ENCODE data around the gene SCAF4. TPM values are rescaled to one million over a fixed set of nuclear protein-coding genes. Genes with fewer than 3 reads are reported as not detected.

The SCAF4 gene
- total and polyA plus RNA-seq, 2 of the 8 experiments (the other 6 are each of a cell fraction or from before 2014, with no cell fraction given): 28.9 to 55.1 TPM

- Histone ChIP-seq H2AFZ (ENCODE audit: low read length) (no peak overlapping the region), H3K14ac (ENCODE audit: insufficient read length) (no peak overlapping the region), H3K4me3 (ENCODE audit: extremely low read depth in 1 of 4, insufficient read depth in 2 of 4, low read depth in 3 of 4, low read length in 4 of 4) (peak overlapping the region; percentile 35 to 99 (median 51)), H2BK20ac (ENCODE audit: low read length) (peak overlapping the region; percentile 92), H3K79me2 (ENCODE audit: control insufficient read depth in 1 of 2, insufficient read depth in 2 of 2, low read length in 2 of 2) (peaks cover 18 to 44% of the 10 kb centered on the region in 2 experiments), H4K91ac (replicated peaks; ENCODE audit: insufficient read length, low read length) (peak overlapping the region; percentile 22), H3K27ac (ENCODE audit: low read depth, low read length) (peak overlapping the region; percentile 97), H3K4me2 (ENCODE audit: insufficient read depth in 1 of 2, low read depth in 2 of 2, low read length in 2 of 2) (peak overlapping the region; percentile 68 to 71), H3K23me2 (ENCODE audit: low read depth, low read length) (peaks cover 10% of the 10 kb centered on the region), H3K18ac (ENCODE audit: extremely low read depth, low read length) (peak overlapping the region; percentile 92; the same call in 1 of the 2 replicates), H4K5ac (ENCODE audit: insufficient read length, low read depth, low read length) (peak overlapping the region; percentile 93), H3K4ac (replicated peaks; ENCODE audit: insufficient read length, low read depth, low read length) (peak overlapping the region; percentile 7), H4K20me1 (replicated peaks in 1 of 2; ENCODE audit: control insufficient read depth in 1 of 2, insufficient read depth in 2 of 2, low read length in 2 of 2) (peaks cover 17 to 19% of the 10 kb centered on the region in 2 experiments), H3K9ac (replicated peaks in 1 of 4; ENCODE audit: extremely low read depth in 1 of 4, low read depth in 3 of 4, low read length in 3 of 4) (peak overlapping the region; percentile 90 to 99 (median 95)), H3K36me3 (ENCODE audit: control insufficient read depth in 2 of 4, insufficient read depth in 4 of 4, low read length in 3 of 4) (no peaks in the 10 kb centered on the region; a peak in 1 of 8 replicates), H3K9me3 (ENCODE audit: insufficient read depth in 2 of 2, low read depth in 1 of 2, low read length in 1 of 2) (no peaks in the 10 kb centered on the region), H2BK120ac (replicated peaks; ENCODE audit: low read depth, low read length) (no peak overlapping the region), H3K79me1 (ENCODE audit: low read depth, low read length) (peaks cover 2% of the 10 kb centered on the region; the same call in 1 of the 2 replicates), H2BK15ac (ENCODE audit: low read length) (peak overlapping the region; percentile 50; the same call in 1 of the 2 replicates), H3K27me3 (replicated peaks in 1 of 4; ENCODE audit: control insufficient read depth in 3 of 4, extremely low read depth in 1 of 4, insufficient read depth in 3 of 4, low read length in 3 of 4) (no peaks in the 10 kb centered on the region), H2AK5ac (ENCODE audit: low read depth, low read length) (peak overlapping the region; percentile 83; the same call in 1 of the 2 replicates), H2BK12ac (ENCODE audit: low read depth, low read length) (peak overlapping the region; percentile 32; the same call in 1 of the 2 replicates), H4K8ac (ENCODE audit: extremely low read depth, insufficient read depth, low read length) (peak overlapping the region; percentile 99; the same call in 1 of the 2 replicates), H3K56ac (replicated peaks; ENCODE audit: insufficient read length, low read depth, low read length) (no peak overlapping the region), H2BK5ac (ENCODE audit: low read depth, low read length) (peak overlapping the region; percentile 93), H3K23ac (ENCODE audit: insufficient read length) (no peak overlapping the region), H3K4me1 (replicated peaks in 1 of 4; ENCODE audit: control insufficient read depth in 3 of 4, insufficient read depth in 4 of 4, low read length in 3 of 4) (peaks cover 12 to 17% (median 14%) of the 10 kb centered on the region in 4 experiments)
- DNase-seq (ENCODE audit: low read depth in 1 of 2, low spot score in 2 of 2) (peak in 1 of 2 experiments; percentile 57), FAIRE-seq (no peak)
- TF ChIP-seq POLR2A (IDR thresholded peaks at IDR 0.05; ENCODE audit: control extremely low read depth in 1 of 2, low read depth in 2 of 2, low read length in 2 of 2) (peak in 1 of 2 experiments; percentile 18; a peak in 1 of 3 replicates), NANOG (IDR thresholded peaks at IDR 0.05; ENCODE audit: insufficient read depth, low read depth, low read length, poor library complexity, severe bottlenecking) (no peak), SAP30 (IDR thresholded peaks at IDR 0.05; ENCODE audit: insufficient read depth, insufficient replicate concordance, low read length) (peak; percentile 25)
- ChIA-PET POLR2A (ENCODE audit: partially characterized antibody) (interaction anchor here (0.6 to 1.5 kb wide), 20 partner anchors 9 to 868 kb away, joined by 3 to 7 read pairs (median 3); partner anchors contain the start of gene HUNK), CTCF (ENCODE audit: partially characterized antibody) (no interaction called here)
- 45% methylated on average over 20 of the region's 20 CpGs; no CpG with 5 or more reads in 1 of the 2 experiments for WGBS, 2 experiments (ENCODE audit: extremely low coverage in 1 of 2, insufficient coverage in 1 of 2, insufficient read length in 1 of 2, insufficient replicate concordance in 2 of 2, low coverage in 1 of 2, low lambda C conversion rate in 2 of 2, missing lambda C conversion rate in 1 of 2)
Measured at GRCh38 chr21:31732597-31733550, 956 bp upstream of the SCAF4 start.
